Measurements from ENCODE around the gene GPR78. TPM values are rescaled to one million over a fixed set of nuclear protein-coding genes. Genes with fewer than 3 reads are reported as not detected.
A peak's percentile ranks its signal among the peaks of the same experiment; 100 is the strongest.
"Not testable (repeated sequence)": the region's sequence is repeated elsewhere in the genome, so short reads cannot be mapped to it uniquely, and the experiment has no call there.

GPR78 gene
- total RNA-seq, 1 donor from 2014 or later, result 0.21 TPM

DNA sequence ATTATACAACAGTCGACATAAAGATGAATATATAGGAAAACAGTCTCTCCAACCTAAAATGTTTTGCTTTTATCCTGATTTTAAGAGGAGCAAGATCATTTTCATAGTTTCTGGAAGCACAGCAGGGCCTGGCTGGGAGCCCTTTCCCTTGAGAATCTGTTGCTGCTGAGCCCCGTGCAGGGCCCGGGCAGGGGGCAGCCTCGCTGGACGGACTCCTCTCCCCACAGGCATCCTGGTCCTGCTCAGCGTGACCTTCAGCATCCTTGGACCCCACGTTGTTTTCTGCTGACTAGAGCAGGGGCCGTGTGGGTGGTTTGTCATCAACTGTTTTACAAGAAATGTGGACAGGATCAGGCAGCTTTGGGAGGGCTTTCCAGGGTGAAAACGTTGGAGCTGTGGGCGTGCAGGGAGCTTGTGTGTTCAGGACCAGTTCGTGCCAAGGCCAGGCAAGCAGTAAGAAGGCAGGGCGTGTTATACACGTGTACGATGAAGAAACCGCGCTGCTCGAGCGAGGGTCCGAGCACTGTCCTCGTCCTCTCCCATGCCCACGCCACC lies 37.4 kb downstream of the GPR78 start:
- H3K4me1 ChIP-seq, result no peaks in the 10 kb centered on the region
- H3K4me3 ChIP-seq, result no peak overlapping the region
- DNase-seq, result no peak
- no peaks in the 10 kb centered on the region for H3K9me3 ChIP-seq
- no peaks in the 10 kb centered on the region for H3K27me3 ChIP-seq (ENCODE audit: low read depth)
- H3K36me3 ChIP-seq, result no peaks in the 10 kb centered on the region
- no peak for ATAC-seq
- intact Hi-C loops (cut with DNase I), result no loop called here
- no peak overlapping the region for H3K27ac ChIP-seq
- TF ChIP-seq, protein P1, sequence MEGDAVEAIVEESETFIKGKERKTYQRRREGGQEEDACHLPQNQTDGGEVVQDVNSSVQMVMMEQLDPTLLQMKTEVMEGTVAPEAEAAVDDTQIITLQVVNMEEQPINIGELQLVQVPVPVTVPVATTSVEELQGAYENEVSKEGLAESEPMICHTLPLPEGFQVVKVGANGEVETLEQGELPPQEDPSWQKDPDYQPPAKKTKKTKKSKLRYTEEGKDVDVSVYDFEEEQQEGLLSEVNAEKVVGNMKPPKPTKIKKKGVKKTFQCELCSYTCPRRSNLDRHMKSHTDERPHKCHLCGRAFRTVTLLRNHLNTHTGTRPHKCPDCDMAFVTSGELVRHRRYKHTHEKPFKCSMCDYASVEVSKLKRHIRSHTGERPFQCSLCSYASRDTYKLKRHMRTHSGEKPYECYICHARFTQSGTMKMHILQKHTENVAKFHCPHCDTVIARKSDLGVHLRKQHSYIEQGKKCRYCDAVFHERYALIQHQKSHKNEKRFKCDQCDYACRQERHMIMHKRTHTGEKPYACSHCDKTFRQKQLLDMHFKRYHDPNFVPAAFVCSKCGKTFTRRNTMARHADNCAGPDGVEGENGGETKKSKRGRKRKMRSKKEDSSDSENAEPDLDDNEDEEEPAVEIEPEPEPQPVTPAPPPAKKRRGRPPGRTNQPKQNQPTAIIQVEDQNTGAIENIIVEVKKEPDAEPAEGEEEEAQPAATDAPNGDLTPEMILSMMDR (IDR thresholded peaks at IDR 0.05), result no peak

DNA sequence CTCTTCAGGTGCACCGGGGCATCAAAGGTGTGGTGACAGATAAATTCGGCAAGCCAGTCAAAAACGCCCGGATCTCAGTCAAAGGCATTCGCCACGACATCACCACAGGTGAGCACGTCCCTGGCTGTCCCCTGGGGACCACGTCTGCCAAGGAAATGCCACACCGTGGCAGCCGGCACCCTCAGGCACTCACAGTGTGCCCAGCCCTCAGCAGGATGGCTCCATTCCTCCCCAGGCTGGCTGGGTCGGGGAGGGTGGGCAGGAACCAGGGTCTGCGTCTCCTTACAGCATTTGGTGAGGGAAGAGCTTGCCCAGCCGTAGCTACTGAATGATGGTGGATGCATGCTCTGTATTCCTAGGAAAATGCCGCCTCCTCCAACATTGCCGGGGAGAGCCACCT lies 38.2 kb downstream of the GPR78 start:
- Histone ChIP-seq H3K9me3 (no peaks in the 10 kb centered on the region), H3K27ac (no peak overlapping the region), H3K4me3 (no peak overlapping the region), H3K4me1 (no peaks in the 10 kb centered on the region), H3K36me3 (no peaks in the 10 kb centered on the region), H3K27me3 (ENCODE audit: low read depth) (no peaks in the 10 kb centered on the region)
- DNase-seq, result no peak
- TF ChIP-seq, protein P1 (IDR thresholded peaks at IDR 0.05), result no peak
- intact Hi-C loops (cut with DNase I), result no loop called here
- ATAC-seq, result no peak

DNA sequence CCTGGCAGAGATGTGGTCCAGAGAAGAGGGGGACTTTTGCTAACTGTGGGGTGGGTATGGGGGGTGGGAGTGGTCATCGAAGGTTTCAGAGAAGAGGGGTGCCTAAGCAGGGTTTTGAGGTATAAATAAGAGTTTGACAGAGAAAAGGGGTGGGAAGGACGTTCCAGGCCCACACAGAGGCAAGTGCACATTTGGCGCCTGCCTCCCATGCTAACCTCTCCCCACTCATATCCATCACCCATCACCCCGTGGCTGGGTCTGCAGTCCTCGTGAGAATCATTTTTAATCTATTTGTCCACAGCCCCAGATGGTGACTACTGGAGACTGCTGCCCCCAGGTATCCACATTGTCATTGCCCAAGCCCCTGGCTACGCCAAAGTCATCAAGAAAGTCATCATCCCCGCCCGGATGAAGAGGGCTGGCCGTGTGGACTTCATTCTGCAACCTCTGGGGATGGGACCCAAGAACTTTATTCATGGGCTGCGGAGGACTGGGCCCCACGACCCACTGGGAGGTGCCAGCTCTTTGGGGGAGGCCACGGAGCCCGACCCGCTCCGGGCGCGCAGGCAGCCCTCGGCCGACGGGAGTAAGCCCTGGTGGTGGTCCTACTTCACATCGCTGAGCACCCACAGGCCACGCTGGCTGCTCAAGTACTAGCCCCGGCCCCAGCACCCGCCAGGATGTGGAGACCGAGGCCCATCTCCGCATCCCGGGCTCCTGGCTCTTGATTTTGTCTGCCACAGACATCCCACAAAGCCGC lies 38.9 kb downstream of the GPR78 start:
- intact Hi-C loops (cut with DNase I), result no loop called here
- no peak for DNase-seq

DNA sequence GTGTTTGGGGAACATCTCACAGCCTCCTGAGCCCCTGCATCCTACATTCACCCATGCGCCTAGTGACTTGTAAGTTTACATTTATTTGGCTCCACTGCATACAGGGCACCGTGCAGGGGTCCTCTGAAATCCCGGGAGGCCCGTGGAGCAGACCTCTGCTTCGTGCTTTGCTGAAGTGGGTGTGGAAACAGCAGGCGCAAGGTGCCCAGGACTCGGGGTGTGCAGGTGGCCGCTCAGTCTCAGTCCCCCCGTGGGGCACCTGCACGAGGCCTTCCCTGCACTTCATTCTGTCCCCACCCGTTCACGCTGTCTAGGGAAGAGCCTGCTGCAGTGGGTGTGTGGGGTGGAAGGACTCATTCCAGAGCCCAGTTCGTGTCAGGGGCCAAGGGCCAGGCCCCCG lies 40.9 kb downstream of the GPR78 start:
- H3K9me3 ChIP-seq; H3K27ac ChIP-seq; DNase-seq; intact Hi-C loops (cut with DNase I); H3K4me3 ChIP-seq; H3K4me1 ChIP-seq; H3K27me3 ChIP-seq (ENCODE audit: low read depth); H3K36me3 ChIP-seq: not testable (repeated sequence)
- peak in 1 of 2 donors; percentile 47 for ATAC-seq

More for the DNA sequence above, 38.9 kb downstream of the GPR78 start:
- Histone ChIP-seq H3K4me3 (no peak overlapping the region), H3K9me3 (no peaks in the 10 kb centered on the region), H3K36me3 (no peaks in the 10 kb centered on the region), H3K27me3 (ENCODE audit: low read depth) (no peaks in the 10 kb centered on the region), H3K27ac (no peak overlapping the region), H3K4me1 (no peaks in the 10 kb centered on the region)
- TF ChIP-seq, protein P1 (IDR thresholded peaks at IDR 0.05), result no peak
- ATAC-seq, result no peak

DNA sequence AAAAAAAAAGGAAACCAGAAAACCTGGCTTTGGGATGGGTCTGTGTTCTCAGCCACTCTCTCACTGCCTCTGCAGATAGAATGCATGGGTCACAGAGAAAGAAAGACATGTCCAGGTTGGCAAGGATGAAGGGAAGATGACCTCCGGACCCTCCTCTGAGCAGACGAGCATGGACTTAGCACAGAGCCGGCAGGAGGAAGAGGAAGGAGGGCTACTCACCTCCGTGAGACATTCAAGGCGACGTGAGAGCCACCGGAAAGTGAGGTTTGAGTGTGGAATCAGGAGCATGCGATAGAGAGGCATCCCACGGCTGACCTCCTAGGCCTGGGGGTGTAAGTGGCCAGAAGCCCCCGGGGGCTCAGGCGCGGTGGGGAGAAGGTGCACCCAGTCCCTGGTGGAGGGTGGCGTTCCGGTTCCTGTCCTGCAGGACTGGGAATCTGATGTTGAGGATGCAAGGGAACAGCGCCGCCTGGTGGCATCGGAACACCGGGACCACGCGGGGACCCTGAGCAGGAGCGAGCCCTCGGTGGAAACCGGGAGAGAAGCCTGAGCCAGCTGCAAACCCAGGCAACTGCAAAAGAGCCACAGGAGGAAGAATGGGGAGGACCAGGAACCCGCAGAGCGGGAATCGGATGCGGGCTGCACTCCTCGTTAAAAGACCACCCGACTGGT lies 44.5 kb downstream of the GPR78 start:
- H3K4me1 ChIP-seq; DNase-seq; H3K9me3 ChIP-seq; H3K27ac ChIP-seq; intact Hi-C loops (cut with DNase I); H3K36me3 ChIP-seq; H3K27me3 ChIP-seq (ENCODE audit: low read depth); H3K4me3 ChIP-seq: not testable (repeated sequence)
- ATAC-seq, result peak; percentile 28 to 61

DNA sequence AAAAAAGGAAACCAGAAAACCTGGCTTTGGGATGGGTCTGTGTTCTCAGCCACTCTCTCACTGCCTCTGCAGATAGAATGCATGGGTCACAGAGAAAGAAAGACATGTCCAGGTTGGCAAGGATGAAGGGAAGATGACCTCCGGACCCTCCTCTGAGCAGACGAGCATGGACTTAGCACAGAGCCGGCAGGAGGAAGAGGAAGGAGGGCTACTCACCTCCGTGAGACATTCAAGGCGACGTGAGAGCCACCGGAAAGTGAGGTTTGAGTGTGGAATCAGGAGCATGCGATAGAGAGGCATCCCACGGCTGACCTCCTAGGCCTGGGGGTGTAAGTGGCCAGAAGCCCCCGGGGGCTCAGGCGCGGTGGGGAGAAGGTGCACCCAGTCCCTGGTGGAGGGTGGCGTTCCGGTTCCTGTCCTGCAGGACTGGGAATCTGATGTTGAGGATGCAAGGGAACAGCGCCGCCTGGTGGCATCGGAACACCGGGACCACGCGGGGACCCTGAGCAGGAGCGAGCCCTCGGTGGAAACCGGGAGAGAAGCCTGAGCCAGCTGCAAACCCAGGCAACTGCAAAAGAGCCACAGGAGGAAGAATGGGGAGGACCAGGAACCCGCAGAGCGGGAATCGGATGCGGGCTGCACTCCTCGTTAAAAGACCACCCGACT lies 50.2 kb downstream of the GPR78 start:
- H3K36me3 ChIP-seq; H3K4me1 ChIP-seq; H3K27ac ChIP-seq; H3K9me3 ChIP-seq; DNase-seq; H3K27me3 ChIP-seq (ENCODE audit: low read depth); H3K4me3 ChIP-seq; intact Hi-C loops (cut with DNase I): not testable (repeated sequence)
- peak; percentile 40 to 43 for ATAC-seq

DNA sequence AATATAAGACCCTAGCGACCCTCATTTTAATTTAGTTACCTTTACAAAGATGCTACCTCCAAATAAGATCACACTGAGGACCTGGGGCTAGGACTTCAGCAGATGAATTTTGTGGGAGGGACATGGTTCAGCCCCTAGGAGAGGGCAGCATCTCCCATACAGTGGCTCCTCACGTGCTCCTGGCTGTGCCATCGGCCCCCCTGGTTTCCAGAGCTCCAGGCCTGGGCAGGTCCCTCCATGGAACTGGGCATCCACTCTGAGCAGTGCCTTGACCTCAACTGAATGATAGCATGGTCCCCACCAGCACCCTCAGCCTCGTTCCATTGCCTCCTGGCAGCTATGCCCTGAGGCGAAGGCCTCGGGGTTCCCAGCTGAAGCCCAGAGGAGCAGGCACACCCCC lies 51.7 kb downstream of the GPR78 start:
- H3K4me1 ChIP-seq; H3K4me3 ChIP-seq; intact Hi-C loops (cut with DNase I); H3K27me3 ChIP-seq (ENCODE audit: low read depth); H3K27ac ChIP-seq; DNase-seq; H3K9me3 ChIP-seq; H3K36me3 ChIP-seq: not testable (repeated sequence)
- peak; percentile 16 to 35 for ATAC-seq

DNA sequence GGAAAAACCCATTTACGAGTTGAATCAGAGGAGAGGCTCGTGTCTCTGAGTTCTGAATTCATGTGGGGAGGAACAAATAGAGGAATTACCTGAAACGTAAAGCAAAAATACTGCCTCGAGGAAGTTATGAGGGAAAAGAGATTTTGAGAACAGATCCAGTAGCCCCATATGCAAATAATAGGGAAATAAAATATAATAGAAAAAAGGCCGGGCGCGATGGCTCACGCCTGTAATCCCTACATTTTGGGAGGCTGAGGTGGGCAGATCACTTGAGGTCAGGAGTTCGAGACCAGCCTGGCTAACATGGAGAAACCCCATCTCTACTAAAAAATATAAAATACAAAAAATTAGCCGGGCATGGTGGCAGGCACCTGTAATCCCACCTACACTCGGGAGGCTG lies 54.6 kb downstream of the GPR78 start:
- ATAC-seq; H3K27me3 ChIP-seq (ENCODE audit: low read depth); H3K4me1 ChIP-seq; H3K27ac ChIP-seq; DNase-seq; H3K9me3 ChIP-seq; H3K4me3 ChIP-seq; H3K36me3 ChIP-seq; intact Hi-C loops (cut with DNase I): not testable (repeated sequence)

DNA sequence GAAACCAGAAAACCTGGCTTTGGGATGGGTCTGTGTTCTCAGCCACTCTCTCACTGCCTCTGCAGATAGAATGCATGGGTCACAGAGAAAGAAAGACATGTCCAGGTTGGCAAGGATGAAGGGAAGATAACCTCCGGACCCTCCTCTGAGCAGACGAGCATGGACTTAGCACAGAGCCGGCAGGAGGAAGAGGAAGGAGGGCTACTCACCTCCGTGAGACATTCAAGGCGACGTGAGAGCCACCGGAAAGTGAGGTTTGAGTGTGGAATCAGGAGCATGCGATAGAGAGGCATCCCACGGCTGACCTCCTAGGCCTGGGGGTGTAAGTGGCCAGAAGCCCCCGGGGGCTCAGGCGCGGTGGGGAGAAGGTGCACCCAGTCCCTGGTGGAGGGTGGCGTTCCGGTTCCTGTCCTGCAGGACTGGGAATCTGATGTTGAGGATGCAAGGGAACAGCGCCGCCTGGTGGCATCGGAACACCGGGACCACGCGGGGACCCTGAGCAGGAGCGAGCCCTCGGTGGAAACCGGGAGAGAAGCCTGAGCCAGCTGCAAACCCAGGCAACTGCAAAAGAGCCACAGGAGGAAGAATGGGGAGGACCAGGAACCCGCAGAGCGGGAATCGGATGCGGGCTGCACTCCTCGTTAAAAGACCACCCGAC lies 55.8 kb downstream of the GPR78 start:
- DNase-seq; H3K36me3 ChIP-seq; H3K4me3 ChIP-seq; intact Hi-C loops (cut with DNase I); H3K9me3 ChIP-seq; H3K27me3 ChIP-seq (ENCODE audit: low read depth); H3K27ac ChIP-seq; H3K4me1 ChIP-seq: not testable (repeated sequence)
- ATAC-seq, result peak; percentile 52 to 65
